ENCODE results near the gene TEDDM1. TPM values are rescaled to one million over a fixed set of nuclear protein-coding genes. Genes with fewer than 3 reads are reported as not detected.

Gene TEDDM1
- total and polyA plus RNA-seq, 2 of the 13 experiments (the other 11 are each of a cell fraction or from before 2014, with no cell fraction given), result not detected

GRCh38 chr1:182391362-182392049, 9.0 kb downstream of the TEDDM1 start, which contains the start of gene GLUL (continued):
- no peak; the same call in 1 of the 2 replicates for TF ChIP-seq ZBTB20 (CRISPR knock-in tag; IDR thresholded peaks at IDR 0.05; ENCODE audit: borderline replicate concordance, low read depth)
- no peak for TF ChIP-seq GLMP (CRISPR knock-in tag; IDR thresholded peaks at IDR 0.05; ENCODE audit: borderline replicate concordance)
- 0 out of 2 replicates have a peak, but pooled peaks have one; percentile 53 for TF ChIP-seq ZNF160 (CRISPR knock-in tag; IDR thresholded peaks at IDR 0.05)
- no peak for TF ChIP-seq NFE2L2 (IDR thresholded peaks at IDR 0.05; ENCODE audit: low read length)
- peak; percentile 79 for TF ChIP-seq ZNF563 (CRISPR knock-in tag; IDR thresholded peaks at IDR 0.05)
- peak; percentile 65; the same call in 1 of the 2 replicates for TF ChIP-seq KLF6 (CRISPR knock-in tag; IDR thresholded peaks at IDR 0.05)
- peak; percentile 96; the same call in 1 of the 2 replicates for TF ChIP-seq ZNF337 (CRISPR knock-in tag; IDR thresholded peaks at IDR 0.05; ENCODE audit: borderline replicate concordance, low read depth)
- no peak for TF ChIP-seq ZNF335 (CRISPR knock-in tag; IDR thresholded peaks at IDR 0.05)
- no peak for TF ChIP-seq ATF1 (CRISPR knock-in tag; IDR thresholded peaks at IDR 0.05)
- no peak for TF ChIP-seq TFE3 (CRISPR knock-in tag; IDR thresholded peaks at IDR 0.05)
- TF ChIP-seq SKIL (CRISPR knock-in tag; IDR thresholded peaks at IDR 0.05; ENCODE audit: borderline replicate concordance), result peak; percentile 37
- TF ChIP-seq ZNF33B (CRISPR knock-in tag; IDR thresholded peaks at IDR 0.05), result peak; percentile 78; the same call in 1 of the 2 replicates
- no peak; the same call in none of the 2 replicates for TF ChIP-seq KLF15 (CRISPR knock-in tag; IDR thresholded peaks at IDR 0.05; ENCODE audit: borderline replicate concordance)
- peak; percentile 65; the same call in 1 of the 2 replicates for TF ChIP-seq HNRNPL (IDR thresholded peaks at IDR 0.05; ENCODE audit: low read depth, low read length)
- TF ChIP-seq ZNF546 (CRISPR knock-in tag; conservative IDR thresholded peaks at IDR 0.05), result peak; percentile 84; the same call in 1 of the 2 replicates
- peak; percentile 93 for TF ChIP-seq SALL2 (CRISPR knock-in tag; IDR thresholded peaks at IDR 0.05)
- no peak for TF ChIP-seq KLF12 (CRISPR knock-in tag; IDR thresholded peaks at IDR 0.05; ENCODE audit: borderline replicate concordance)
- no peak for TF ChIP-seq ELF1 (CRISPR knock-in tag; IDR thresholded peaks at IDR 0.05)
- peak; percentile 47; the same call in 1 of the 2 replicates for TF ChIP-seq ZNF510 (CRISPR knock-in tag; IDR thresholded peaks at IDR 0.05; ENCODE audit: low read depth)
- no peak for TF ChIP-seq ZMYM3 (CRISPR knock-in tag; IDR thresholded peaks at IDR 0.05)
- no peak for TF ChIP-seq TCF7 (IDR thresholded peaks at IDR 0.05; ENCODE audit: low read depth)
- TF ChIP-seq SETDB1 (CRISPR knock-in tag; IDR thresholded peaks at IDR 0.05; ENCODE audit: borderline replicate concordance), result no peak
- peak; percentile 99 for TF ChIP-seq HNRNPK (IDR thresholded peaks at IDR 0.05; ENCODE audit: low read depth, low read length, poor library complexity, severe bottlenecking)
- peak; percentile 49; the same call in 1 of the 2 replicates for TF ChIP-seq IRX3 (CRISPR knock-in tag; IDR thresholded peaks at IDR 0.05; ENCODE audit: borderline replicate concordance, low read depth)
- no peak; a peak in 2 of 4 replicates for TF ChIP-seq EP300 (IDR thresholded peaks at IDR 0.05; ENCODE audit: low read depth in 2 of 2, low read length in 2 of 2)
- no peak for TF ChIP-seq EP300 (CRISPR knock-in tag; IDR thresholded peaks at IDR 0.05; ENCODE audit: borderline replicate concordance)
